SH-SY5Y (cell line): ENCODE data around the gene BRAT1.

Source experiments
- GATA2 ChIP-seq: IDR thresholded peaks from 2 replicates; pipeline ENCODE4 v1.6.1; 2011; ENCODE audit warnings: mild to moderate bottlenecking, low read depth, low read length
- GATA3 ChIP-seq: IDR thresholded peaks from 2 replicates; pipeline ENCODE4 v1.6.1; 2011; ENCODE audit warnings: low read depth, mild to moderate bottlenecking, low read length, moderate library complexity

DNA sequence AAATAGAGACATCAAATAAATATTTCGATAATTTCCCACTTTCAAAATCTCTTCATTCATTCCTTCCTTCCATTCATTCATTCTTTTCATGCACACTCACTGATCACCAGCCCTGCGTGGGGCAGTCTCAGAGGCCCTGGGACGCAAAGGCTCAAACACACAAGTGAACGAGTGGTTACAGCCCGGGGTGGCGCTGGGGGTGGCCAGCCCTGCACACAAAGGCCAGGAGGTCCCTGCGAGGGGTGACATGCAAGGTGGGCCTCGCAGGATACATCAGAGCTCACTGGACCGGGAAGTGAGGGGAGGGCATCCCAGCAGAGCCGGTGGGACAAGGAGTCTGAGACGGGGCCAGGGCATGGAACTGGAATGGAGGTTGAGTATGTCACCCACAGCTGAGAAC is 46.6 kb upstream of the BRAT1 start:
- TF ChIP-seq GATA3, result no peak
- no peak for TF ChIP-seq GATA2
